IMR-90 (cell line): Measurements from ENCODE around the gene PPP6R3. TPM values are rescaled to one million over a fixed set of nuclear protein-coding genes. Genes with fewer than 3 reads are reported as not detected.
A peak's percentile ranks its signal among the peaks of the same experiment; 100 is the strongest.

Experiments
- ATAC-seq: fragments of 200-7000 bp; cut with Tn5 transposase; 2 replicates; pipeline ENCODE4 v1.9.1; 2020; ENCODE audit warnings: low read depth, mild to moderate bottlenecking, moderate library complexity
- BruUV-seq: library from RNA; stranded (reverse); fragments of 400-500 nt; replicated peaks from 2 replicates; lab custom pipeline; 2021; lab: Mats Ljungman, UMichigan
- CTCF ChIA-PET: fragments of 300-600 bp; formaldehyde crosslinking; extraction: SDS; loops from one replicate; lab custom pipeline; 2021; ENCODE audit warnings: antibody characterized with exemption; lab: Yijun Ruan, JAX
- POLR2A ChIA-PET: fragments of 300-600 bp; sonication (Branson Sonifier 250); formaldehyde crosslinking; loops from one replicate; lab custom pipeline; 2022; ENCODE audit warnings: antibody characterized with exemption; ENCODE audit not compliant: unreplicated experiment; lab: Charles Lee
- DNase-seq: peaks from one replicate; pipeline ENCODE4 v3.0.0; 2013
- H2AFZ ChIP-seq: replicated peaks from 2 replicates; pipeline ENCODE3; 2013; ENCODE audit warnings: low read length, mild to moderate bottlenecking; ENCODE audit not compliant: poor library complexity
- H2AK5ac ChIP-seq: 2 replicates; pipeline ENCODE4 v1.6.1; 2013; ENCODE audit warnings: low read depth, low read length, inconsistent platforms
- H2AK9ac ChIP-seq: replicated peaks from 2 replicates; pipeline ENCODE3; 2013; ENCODE audit warnings: mild to moderate bottlenecking, low read depth, low read length, moderate library complexity; ENCODE audit not compliant: poor library complexity
- H2BK120ac ChIP-seq: 2 replicates; pipeline ENCODE4 v1.6.1; 2013; ENCODE audit warnings: low read depth, low read length, inconsistent platforms
- H2BK15ac ChIP-seq: 3 replicates; pipeline ENCODE4 v1.6.1; 2013; ENCODE audit warnings: low read depth, low read length, inconsistent platforms
- H2BK20ac ChIP-seq: 2 replicates; pipeline ENCODE4 v1.6.1; 2013; ENCODE audit warnings: low read depth, mild to moderate bottlenecking, inconsistent platforms, low read length, moderate library complexity
- H2BK5ac ChIP-seq: 2 replicates; pipeline ENCODE4 v1.6.1; 2013; ENCODE audit warnings: mild to moderate bottlenecking, low read depth, low read length, inconsistent platforms; ENCODE audit not compliant: poor library complexity, severe bottlenecking
- H3K14ac ChIP-seq: replicated peaks from 2 replicates; pipeline ENCODE4 v1.6.1; 2013; ENCODE audit warnings: low read depth, low read length, inconsistent platforms
- H3K18ac ChIP-seq: 2 replicates; pipeline ENCODE4 v1.6.1; 2013; ENCODE audit warnings: low read depth, low read length, control low read depth
- H3K23ac ChIP-seq: 2 replicates; pipeline ENCODE4 v1.6.1; 2013; ENCODE audit warnings: low read depth, low read length, inconsistent platforms
- H3K27ac ChIP-seq: 2 replicates; pipeline ENCODE4 v1.5.1; 2013; ENCODE audit warnings: mild to moderate bottlenecking, control low read depth, low read length; ENCODE audit not compliant: insufficient read depth
- H3K27me3 ChIP-seq: 2 replicates; pipeline ENCODE4 v1.6.1; 2013; ENCODE audit warnings: low read length; ENCODE audit not compliant: control insufficient read depth, insufficient read depth
- H3K36me3 ChIP-seq: 2 replicates; pipeline ENCODE4 v1.6.1; 2013; ENCODE audit warnings: low read length, mixed read lengths; ENCODE audit not compliant: control insufficient read depth, insufficient read depth
- H3K4ac ChIP-seq: 2 replicates; pipeline ENCODE4 v1.6.1; 2013; ENCODE audit warnings: low read depth, low read length, inconsistent platforms
- H3K4me1 ChIP-seq: 2 replicates; pipeline ENCODE4 v1.6.1; 2013; ENCODE audit warnings: low read length, mixed read lengths; ENCODE audit not compliant: control insufficient read depth, insufficient read depth
- H3K4me2 ChIP-seq: 2 replicates; pipeline ENCODE4 v1.6.1; 2013; ENCODE audit warnings: low read depth, mild to moderate bottlenecking, control low read depth, low read length, moderate library complexity
- H3K4me3 ChIP-seq: 2 replicates; pipeline ENCODE4 v1.5.1; 2013; ENCODE audit warnings: low read depth, mild to moderate bottlenecking, control low read depth, low read length, moderate library complexity; ENCODE audit not compliant: insufficient read depth
- H3K56ac ChIP-seq: 2 replicates; pipeline ENCODE4 v1.6.1; 2013; ENCODE audit warnings: low read length, inconsistent platforms; ENCODE audit not compliant: insufficient read depth; ENCODE audit errors: extremely low read depth
- H3K79me1 ChIP-seq, 2 experiments: 2 replicates each; pipeline ENCODE4 v1.6.1; 2013; ENCODE audit warnings: low read length in 2 of 2, inconsistent platforms in 1 of 2, low read depth in 1 of 2
- H3K9ac ChIP-seq: 2 replicates; pipeline ENCODE4 v1.6.1; 2013; ENCODE audit warnings: low read depth, low read length, control low read depth
- H3K9me1 ChIP-seq: 2 replicates; pipeline ENCODE4 v1.6.1; 2013; ENCODE audit warnings: low read length, inconsistent platforms; ENCODE audit not compliant: insufficient read depth
- H3K9me3 ChIP-seq: 2 replicates; pipeline ENCODE4 v1.6.1; 2013; ENCODE audit warnings: low read length; ENCODE audit not compliant: control insufficient read depth, insufficient read depth
- H4K20me1 ChIP-seq: 2 replicates; pipeline ENCODE4 v1.6.1; 2013; ENCODE audit warnings: low read length, inconsistent platforms; ENCODE audit not compliant: insufficient read depth
- H4K5ac ChIP-seq: 2 replicates; pipeline ENCODE4 v1.6.1; 2013; ENCODE audit warnings: mild to moderate bottlenecking, low read depth, low read length, control low read depth
- H4K8ac ChIP-seq, 2 experiments: 2 replicates each; pipeline ENCODE4 v1.6.1; 2013; ENCODE audit warnings: low read depth in 2 of 2, low read length in 2 of 2, control low read depth in 1 of 2, inconsistent platforms in 1 of 2
- H4K91ac ChIP-seq: 2 replicates; pipeline ENCODE4 v1.6.1; 2013; ENCODE audit warnings: low read depth, low read length, inconsistent platforms; ENCODE audit not compliant: insufficient read depth
- BHLHE40 ChIP-seq: fragments of 150-350 bp; IDR thresholded peaks from 2 replicates; pipeline ENCODE4 v1.6.1; 2016; ENCODE audit warnings: mild to moderate bottlenecking, low read depth, low read length
- NFE2L2 ChIP-seq: fragments of 150-350 bp; IDR thresholded peaks from 2 replicates; pipeline ENCODE4 v1.6.1; 2016; ENCODE audit warnings: low read depth, mild to moderate bottlenecking, low read length
- RCOR1 ChIP-seq: IDR thresholded peaks from 2 replicates; pipeline ENCODE4 v1.6.1; 2012; ENCODE audit warnings: mild to moderate bottlenecking, low read length, improper control_type of control experiment; ENCODE audit not compliant: insufficient replicate concordance
- SMC3 ChIP-seq: fragments of 150-350 bp; IDR thresholded peaks from 2 replicates; pipeline ENCODE4 v1.6.1; 2016; ENCODE audit warnings: low read depth, mild to moderate bottlenecking, antibody characterized with exemption, low read length, moderate library complexity
- WGBS, 2 experiments: methylation state at CpG; one replicate each; pipeline versions ENCODE4 v1.1.5 to v1.1.7; 2013; ENCODE audit warnings: missing lambda C conversion rate in 2 of 2; ENCODE audit not compliant: insufficient read length in 1 of 2; ENCODE audit errors: extremely low coverage in 2 of 2; 5-methylcytosine and 5-hydroxymethylcytosine counted together
- dilution Hi-C: fragments of 300-500 bp; cut with HindIII; formaldehyde crosslinking; loops from one replicate; pipeline ENCODE4 v1.14.3; 2018; ENCODE audit warnings: low sequenced_read_pairs; ENCODE audit not compliant: unreplicated experiment
- in situ Hi-C: fragments of 300-500 bp; cut with MboI; formaldehyde crosslinking; loops from 3 replicates; pipeline ENCODE4 v1.14.3; 2019; ENCODE audit warnings: low sequenced_read_pairs, inconsistent platforms, mixed read lengths
- intact Hi-C: fragments of 100-400 bp; cut with micrococcal nuclease; formaldehyde crosslinking; loops from 2 replicates; pipeline ENCODE4 v1.10.0; 2022
- polyA plus RNA-seq, 3 experiments: library from polyadenylated mRNA; depleted of rRNA; stranded (reverse); fragments of >200 nt; gene quantifications; 2 replicates each; pipeline ENCODE4 v1.2.3, GENCODE V29; 2012; ENCODE audit warnings: low replicate concordance in 1 of 3
- total RNA-seq: library from RNA; depleted of rRNA; stranded (reverse); fragments of >200 nt; gene quantifications from 2 replicates; pipeline ENCODE4 v1.2.3, GENCODE V29; 2012
- TF ChIP-seq, protein P1 (sequence below): fragments of 150-350 bp; IDR thresholded peaks from 2 replicates; pipeline ENCODE4 v1.6.1; 2017; ENCODE audit warnings: mild to moderate bottlenecking, antibody characterized with exemption, low read length, low read depth
- TF ChIP-seq, protein P2 (sequence below): fragments of 150-350 bp; IDR thresholded peaks from 2 replicates; pipeline ENCODE4 v1.6.1; 2016; ENCODE audit warnings: low read depth, mild to moderate bottlenecking, low read length, moderate library complexity, borderline replicate concordance

The PPP6R3 gene
- total and polyA plus RNA-seq, 2 of the 4 experiments (the other 2 are of a cell fraction), result 29.0 to 123 TPM

- no peak overlapping the region for H4K91ac ChIP-seq
- dilution Hi-C loops (no loop called here), in situ Hi-C loops (no loop called here), intact Hi-C loops (no loop called here)
- H3K23ac ChIP-seq, result no peak overlapping the region
- H3K14ac ChIP-seq, result no peak overlapping the region
- no TSS peak for BruUV-seq
- CTCF ChIA-PET, result no interaction called here
- H3K79me1 ChIP-seq, result no peaks in the 10 kb centered on the region
- no peak overlapping the region for H2BK20ac ChIP-seq
- DNase-seq (peak; percentile 11), ATAC-seq (peak; percentile 35; the same call in 1 of the 2 replicates)
- TF ChIP-seq NFE2L2, result no peak
- no peak for TF ChIP-seq BHLHE40
- no peak for TF ChIP-seq RCOR1
- TF ChIP-seq, protein P1, sequence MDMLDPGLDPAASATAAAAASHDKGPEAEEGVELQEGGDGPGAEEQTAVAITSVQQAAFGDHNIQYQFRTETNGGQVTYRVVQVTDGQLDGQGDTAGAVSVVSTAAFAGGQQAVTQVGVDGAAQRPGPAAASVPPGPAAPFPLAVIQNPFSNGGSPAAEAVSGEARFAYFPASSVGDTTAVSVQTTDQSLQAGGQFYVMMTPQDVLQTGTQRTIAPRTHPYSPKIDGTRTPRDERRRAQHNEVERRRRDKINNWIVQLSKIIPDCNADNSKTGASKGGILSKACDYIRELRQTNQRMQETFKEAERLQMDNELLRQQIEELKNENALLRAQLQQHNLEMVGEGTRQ, result no peak
- TF ChIP-seq, protein P2, sequence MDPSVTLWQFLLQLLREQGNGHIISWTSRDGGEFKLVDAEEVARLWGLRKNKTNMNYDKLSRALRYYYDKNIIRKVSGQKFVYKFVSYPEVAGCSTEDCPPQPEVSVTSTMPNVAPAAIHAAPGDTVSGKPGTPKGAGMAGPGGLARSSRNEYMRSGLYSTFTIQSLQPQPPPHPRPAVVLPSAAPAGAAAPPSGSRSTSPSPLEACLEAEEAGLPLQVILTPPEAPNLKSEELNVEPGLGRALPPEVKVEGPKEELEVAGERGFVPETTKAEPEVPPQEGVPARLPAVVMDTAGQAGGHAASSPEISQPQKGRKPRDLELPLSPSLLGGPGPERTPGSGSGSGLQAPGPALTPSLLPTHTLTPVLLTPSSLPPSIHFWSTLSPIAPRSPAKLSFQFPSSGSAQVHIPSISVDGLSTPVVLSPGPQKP, result no peak
- TF ChIP-seq SMC3, result no peak
- H2AK9ac ChIP-seq, result no peak overlapping the region
- H3K56ac ChIP-seq, result no peak overlapping the region
- no peak overlapping the region for H2BK15ac ChIP-seq
- H3K4me1 ChIP-seq, result no peaks in the 10 kb centered on the region
- no peak overlapping the region for H3K18ac ChIP-seq
- H4K8ac ChIP-seq, result no peak overlapping the region
- no peak overlapping the region for H3K27ac ChIP-seq
- peaks cover 18% of the 10 kb centered on the region for H3K9me3 ChIP-seq
- H3K4me2 ChIP-seq, result no peak overlapping the region
- H3K4ac ChIP-seq, result no peak overlapping the region
- H3K27me3 ChIP-seq, result peaks cover 30% of the 10 kb centered on the region
- peak overlapping the region; percentile 34 for H2AFZ ChIP-seq
- no peak overlapping the region for H4K5ac ChIP-seq
- H3K9ac ChIP-seq, result no peak overlapping the region
- H3K36me3 ChIP-seq, result no peaks in the 10 kb centered on the region
- WGBS, 2 experiments, result 50% methylated on average over 8 of the region's 22 CpGs; no CpG with 5 or more reads in 1 of the 2 experiments
- H2AK5ac ChIP-seq, result no peak overlapping the region
- POLR2A ChIA-PET, result no interaction called here
- no peaks in the 10 kb centered on the region for H3K9me1 ChIP-seq
- H4K20me1 ChIP-seq, result no peaks in the 10 kb centered on the region
- no peak overlapping the region for H2BK5ac ChIP-seq
- H3K4me3 ChIP-seq, result no peak overlapping the region
- H2BK120ac ChIP-seq, result no peak overlapping the region
Observed at GRCh38 chr11:68651208-68651984, 190.8 kb downstream of the PPP6R3 start.
